Coronary artery (tissue), 2 donors: ENCODE results near the gene ASIC4.
A peak's percentile ranks its signal among the peaks of the same experiment; 100 is the strongest.

Source experiments
- DNase-seq: peaks from one replicate; pipeline ENCODE4 v3.0.0-alpha.2; 2017; ENCODE audit warnings: low spot score
- H3K27ac ChIP-seq, 2 donors: fragments of 200-600 bp; sonication (generic); one replicate each; pipeline ENCODE4 v1.5.1; 2016 to 2019
- H3K4me3 ChIP-seq: fragments of 200-600 bp; sonication (generic); 2 replicates; pipeline ENCODE4 v1.5.1; 2016; ENCODE audit warnings: mild to moderate bottlenecking, moderate library complexity
- CTCF ChIP-seq: fragments of 200-600 bp; sonication (generic); IDR thresholded peaks from one replicate; pipeline ENCODE4 v1.5.1; 2019; ENCODE audit warnings: antibody characterized with exemption

The ASIC4 gene

GRCh38 chr2:219517954-219518778 lies 3.9 kb downstream of the ASIC4 start:
- no peak for DNase-seq
- TF ChIP-seq CTCF: no peak
- Histone ChIP-seq H3K4me3 (no peak overlapping the region), H3K27ac (no peak overlapping the region)

- no peak overlapping the region for H3K4me3 ChIP-seq
- no peak for TF ChIP-seq CTCF
- no peak overlapping the region for H3K27ac ChIP-seq
- DNase-seq: no peak
Observed at GRCh38 chr2:219519526-219519916, 5.2 kb downstream of the ASIC4 start.

- no peak overlapping the region for H3K4me3 ChIP-seq
- no peak for TF ChIP-seq CTCF
- no peak overlapping the region for H3K27ac ChIP-seq
- no peak for DNase-seq
Observed at GRCh38 chr2:219520079-219520478, 5.8 kb downstream of the ASIC4 start.

GRCh38 chr2:219521066-219521880 lies 7.0 kb downstream of the ASIC4 start:
- no peak overlapping the region for H3K4me3 ChIP-seq
- H3K27ac ChIP-seq: peak overlapping the region; percentile 32 to 44
- DNase-seq: no peak
- peak; percentile 63 for TF ChIP-seq CTCF

- no peak for DNase-seq
- peak overlapping the region; percentile 32 to 44 for H3K27ac ChIP-seq
Observed at GRCh38 chr2:219522111-219523030, 8.1 kb downstream of the ASIC4 start.

More at GRCh38 chr2:219522111-219523030, 8.1 kb downstream of the ASIC4 start:
- peak overlapping the region; percentile 67 for H3K4me3 ChIP-seq
- TF ChIP-seq CTCF: no peak
